GM12878 (cell line): ENCODE results near the gene GCDH.

ENCODE experiments used
- ETV6 ChIP-seq, 2 experiments: fragments of 450-650 bp in 1 of 2; IDR thresholded peaks in 1 of 2; conservative IDR thresholded peaks in 1 of 2; 2 replicates each; pipeline ENCODE4 v1.6.1; 2014; ENCODE audit warnings: antibody characterized with exemption in 1 of 2, borderline replicate concordance in 1 of 2, low read depth in 1 of 2, mild to moderate bottlenecking in 1 of 2, moderate library complexity in 1 of 2
- IKZF2 ChIP-seq, 2 experiments: fragments of 450-650 bp; IDR thresholded peaks; 2 replicates each; pipeline ENCODE4 v1.6.1; 2017; ENCODE audit warnings: mild to moderate bottlenecking in 2 of 2, moderate library complexity in 2 of 2
- SRF ChIP-seq, 2 experiments: IDR thresholded peaks; 2 replicates each; pipeline ENCODE4 v1.6.1; 2011; ENCODE audit warnings: low read depth in 2 of 2, low read length in 2 of 2, mild to moderate bottlenecking in 1 of 2, moderate library complexity in 1 of 2
- TF ChIP-seq, protein P1 (sequence below), 3 experiments: IDR thresholded peaks in 2 of 3; conservative IDR thresholded peaks in 1 of 3; 2 replicates each; pipeline ENCODE4 v1.5.1; 2011; ENCODE audit warnings: low read depth in 3 of 3, low read length in 3 of 3, mild to moderate bottlenecking in 3 of 3, control low read depth in 2 of 3, moderate library complexity in 2 of 3, inconsistent platforms in 1 of 3, mixed read lengths in 1 of 3; ENCODE audit not compliant: control insufficient read depth in 2 of 3, insufficient read depth in 1 of 3; ENCODE audit errors: extremely low read depth in 1 of 3
- TF ChIP-seq, protein P2 (sequence below): fragments of 450-650 bp; IDR thresholded peaks from 2 replicates; pipeline ENCODE4 v1.6.1; 2016; ENCODE audit warnings: mild to moderate bottlenecking
- TF ChIP-seq, protein P3 (sequence below): IDR thresholded peaks from 2 replicates; pipeline ENCODE4 v1.6.1; 2012; ENCODE audit warnings: mild to moderate bottlenecking, low read depth, low read length
- TF ChIP-seq, protein P4 (sequence below): IDR thresholded peaks from 2 replicates; pipeline ENCODE4 v1.6.1; 2012; ENCODE audit warnings: low read depth, low read length, improper control_type of control experiment

DNA sequence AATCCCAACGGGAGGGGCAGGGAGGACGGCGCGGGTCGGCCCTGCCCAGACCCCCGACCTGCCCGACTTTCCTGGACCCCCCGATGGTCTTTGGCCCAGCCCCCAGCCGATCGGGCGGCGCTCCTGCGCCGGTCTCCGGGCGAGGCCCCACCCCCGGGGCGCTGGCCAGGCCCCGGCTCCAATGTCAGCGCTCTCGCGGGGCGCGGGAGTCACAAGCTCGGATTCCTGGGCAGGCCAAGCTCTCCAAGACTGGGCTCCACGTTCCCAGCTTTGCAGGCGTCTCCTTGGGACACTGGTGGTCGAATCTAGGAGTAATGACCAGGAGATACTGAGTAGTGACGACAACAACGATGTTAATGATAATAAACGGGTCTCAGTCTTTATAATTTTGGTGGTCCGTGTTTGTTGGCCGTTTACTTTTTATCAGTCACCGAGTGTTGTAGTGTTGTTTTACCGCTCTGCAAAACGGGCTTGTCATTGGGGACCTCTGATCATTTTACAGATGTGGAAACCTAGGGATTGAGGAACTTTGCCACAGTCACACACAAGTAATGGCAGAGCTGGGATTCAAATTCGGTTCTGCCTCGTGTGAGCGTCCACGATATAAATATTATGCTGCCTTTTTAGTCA, 55.2 kb downstream of the GCDH start:
- no peak for TF ChIP-seq SRF (IDR thresholded peaks at IDR 0.05; ENCODE audit: low read depth in 2 of 2, low read length in 2 of 2)
- TF ChIP-seq, protein P1, sequence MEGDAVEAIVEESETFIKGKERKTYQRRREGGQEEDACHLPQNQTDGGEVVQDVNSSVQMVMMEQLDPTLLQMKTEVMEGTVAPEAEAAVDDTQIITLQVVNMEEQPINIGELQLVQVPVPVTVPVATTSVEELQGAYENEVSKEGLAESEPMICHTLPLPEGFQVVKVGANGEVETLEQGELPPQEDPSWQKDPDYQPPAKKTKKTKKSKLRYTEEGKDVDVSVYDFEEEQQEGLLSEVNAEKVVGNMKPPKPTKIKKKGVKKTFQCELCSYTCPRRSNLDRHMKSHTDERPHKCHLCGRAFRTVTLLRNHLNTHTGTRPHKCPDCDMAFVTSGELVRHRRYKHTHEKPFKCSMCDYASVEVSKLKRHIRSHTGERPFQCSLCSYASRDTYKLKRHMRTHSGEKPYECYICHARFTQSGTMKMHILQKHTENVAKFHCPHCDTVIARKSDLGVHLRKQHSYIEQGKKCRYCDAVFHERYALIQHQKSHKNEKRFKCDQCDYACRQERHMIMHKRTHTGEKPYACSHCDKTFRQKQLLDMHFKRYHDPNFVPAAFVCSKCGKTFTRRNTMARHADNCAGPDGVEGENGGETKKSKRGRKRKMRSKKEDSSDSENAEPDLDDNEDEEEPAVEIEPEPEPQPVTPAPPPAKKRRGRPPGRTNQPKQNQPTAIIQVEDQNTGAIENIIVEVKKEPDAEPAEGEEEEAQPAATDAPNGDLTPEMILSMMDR (IDR thresholded peaks at IDR 0.05 in 2 of 3, conservative IDR thresholded peaks at IDR 0.05 in 1 of 3; ENCODE audit: control insufficient read depth in 2 of 3, extremely low read depth in 1 of 3, insufficient read depth in 1 of 3, low read depth in 3 of 3, low read length in 3 of 3): no peak
- TF ChIP-seq ETV6 (conservative IDR thresholded peaks at IDR 0.05 in 1 of 2, IDR thresholded peaks at IDR 0.05 in 1 of 2; ENCODE audit: borderline replicate concordance in 1 of 2, low read depth in 1 of 2): no peak
- TF ChIP-seq, protein P2, sequence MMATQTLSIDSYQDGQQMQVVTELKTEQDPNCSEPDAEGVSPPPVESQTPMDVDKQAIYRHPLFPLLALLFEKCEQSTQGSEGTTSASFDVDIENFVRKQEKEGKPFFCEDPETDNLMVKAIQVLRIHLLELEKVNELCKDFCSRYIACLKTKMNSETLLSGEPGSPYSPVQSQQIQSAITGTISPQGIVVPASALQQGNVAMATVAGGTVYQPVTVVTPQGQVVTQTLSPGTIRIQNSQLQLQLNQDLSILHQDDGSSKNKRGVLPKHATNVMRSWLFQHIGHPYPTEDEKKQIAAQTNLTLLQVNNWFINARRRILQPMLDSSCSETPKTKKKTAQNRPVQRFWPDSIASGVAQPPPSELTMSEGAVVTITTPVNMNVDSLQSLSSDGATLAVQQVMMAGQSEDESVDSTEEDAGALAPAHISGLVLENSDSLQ: no peak
- no peak for TF ChIP-seq IKZF2 (IDR thresholded peaks at IDR 0.05)
- TF ChIP-seq, protein P3, sequence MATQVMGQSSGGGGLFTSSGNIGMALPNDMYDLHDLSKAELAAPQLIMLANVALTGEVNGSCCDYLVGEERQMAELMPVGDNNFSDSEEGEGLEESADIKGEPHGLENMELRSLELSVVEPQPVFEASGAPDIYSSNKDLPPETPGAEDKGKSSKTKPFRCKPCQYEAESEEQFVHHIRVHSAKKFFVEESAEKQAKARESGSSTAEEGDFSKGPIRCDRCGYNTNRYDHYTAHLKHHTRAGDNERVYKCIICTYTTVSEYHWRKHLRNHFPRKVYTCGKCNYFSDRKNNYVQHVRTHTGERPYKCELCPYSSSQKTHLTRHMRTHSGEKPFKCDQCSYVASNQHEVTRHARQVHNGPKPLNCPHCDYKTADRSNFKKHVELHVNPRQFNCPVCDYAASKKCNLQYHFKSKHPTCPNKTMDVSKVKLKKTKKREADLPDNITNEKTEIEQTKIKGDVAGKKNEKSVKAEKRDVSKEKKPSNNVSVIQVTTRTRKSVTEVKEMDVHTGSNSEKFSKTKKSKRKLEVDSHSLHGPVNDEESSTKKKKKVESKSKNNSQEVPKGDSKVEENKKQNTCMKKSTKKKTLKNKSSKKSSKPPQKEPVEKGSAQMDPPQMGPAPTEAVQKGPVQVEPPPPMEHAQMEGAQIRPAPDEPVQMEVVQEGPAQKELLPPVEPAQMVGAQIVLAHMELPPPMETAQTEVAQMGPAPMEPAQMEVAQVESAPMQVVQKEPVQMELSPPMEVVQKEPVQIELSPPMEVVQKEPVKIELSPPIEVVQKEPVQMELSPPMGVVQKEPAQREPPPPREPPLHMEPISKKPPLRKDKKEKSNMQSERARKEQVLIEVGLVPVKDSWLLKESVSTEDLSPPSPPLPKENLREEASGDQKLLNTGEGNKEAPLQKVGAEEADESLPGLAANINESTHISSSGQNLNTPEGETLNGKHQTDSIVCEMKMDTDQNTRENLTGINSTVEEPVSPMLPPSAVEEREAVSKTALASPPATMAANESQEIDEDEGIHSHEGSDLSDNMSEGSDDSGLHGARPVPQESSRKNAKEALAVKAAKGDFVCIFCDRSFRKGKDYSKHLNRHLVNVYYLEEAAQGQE: no peak
- TF ChIP-seq, protein P4, sequence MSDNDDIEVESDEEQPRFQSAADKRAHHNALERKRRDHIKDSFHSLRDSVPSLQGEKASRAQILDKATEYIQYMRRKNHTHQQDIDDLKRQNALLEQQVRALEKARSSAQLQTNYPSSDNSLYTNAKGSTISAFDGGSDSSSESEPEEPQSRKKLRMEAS: no peak
